ENCODE measurements around the gene DNAJC28.

Gene DNAJC28

DNA sequence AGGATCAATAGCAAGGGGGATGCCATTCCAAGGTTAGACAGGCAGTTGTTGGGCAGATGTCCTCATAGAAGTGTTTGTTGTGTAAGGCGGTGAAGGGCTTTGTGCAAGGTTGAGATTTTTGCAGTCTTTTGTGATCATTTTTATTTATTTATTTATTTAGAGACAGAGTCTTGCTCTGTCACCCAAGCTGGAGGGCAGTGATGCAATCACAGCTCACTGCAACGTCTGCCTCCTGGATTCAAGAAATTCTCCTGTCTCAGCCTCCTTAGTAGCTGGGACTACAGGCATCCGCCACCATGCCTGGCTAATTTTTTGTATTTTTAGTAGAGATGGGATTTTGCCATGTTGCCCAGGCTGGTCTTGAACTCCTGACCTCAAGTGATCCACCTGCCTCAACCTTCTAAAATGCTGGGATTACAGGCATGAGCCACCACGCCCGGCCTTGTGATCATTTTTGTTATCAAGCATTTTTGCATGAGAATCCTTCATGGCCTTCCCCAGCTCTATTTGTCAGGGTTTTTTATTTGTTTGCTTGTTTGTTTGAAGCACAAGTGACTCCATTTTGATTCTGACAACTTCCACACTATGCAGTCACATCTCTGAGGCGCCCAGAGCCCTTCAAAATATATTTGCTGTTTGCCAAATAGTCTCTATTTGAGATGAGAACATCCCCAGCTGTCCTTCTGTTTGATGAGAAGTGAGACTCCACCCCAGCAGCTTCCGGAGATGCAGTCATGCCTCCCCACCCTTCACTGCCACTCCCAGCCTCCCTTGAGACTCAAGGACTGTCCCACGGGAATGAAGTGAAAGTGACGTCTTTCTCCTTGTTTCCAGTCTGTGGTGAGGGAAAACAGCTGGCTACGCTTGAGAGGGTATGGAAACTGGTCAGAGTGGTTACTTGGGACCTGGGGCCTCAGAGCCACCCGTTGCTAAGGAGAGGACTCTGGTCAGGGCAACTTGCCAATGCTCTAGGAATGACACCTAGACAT, 49.7 kb downstream of the DNAJC28 start:
- in situ Hi-C loops (cut with MboI; ENCODE audit: low sequenced_read_pairs): loop anchor here (5.0 kb wide), 1 partner anchor 244 kb away; no protein-coding TSS in a partner anchor

All from HL-60/S4 treated with retinoic acid at 250 ng/mL for 4 days and 3 days (cell line).